ENCODE results near the gene LASP1. TPM values are rescaled to one million over a fixed set of nuclear protein-coding genes. Genes with fewer than 3 reads are reported as not detected.
A peak's percentile ranks its signal among the peaks of the same experiment; 100 is the strongest.

LASP1 gene
- total RNA-seq, 1 donor from 2014 or later: 29.4 TPM

GRCh38 chr17:38894276-38894675 lies 24.4 kb downstream of the LASP1 start:
- H3K9me3 ChIP-seq (replicated peaks): no peaks in the 10 kb centered on the region
- intact Hi-C loops (cut with micrococcal nuclease): no loop called here
- peaks cover 82% of the 10 kb centered on the region for H3K4me1 ChIP-seq
- H3K27me3 ChIP-seq (ENCODE audit: low read depth): no peaks in the 10 kb centered on the region
- H3K4me3 ChIP-seq: no peak overlapping the region
- DNase-seq: no peak
- TF ChIP-seq CTCF (IDR thresholded peaks at IDR 0.05; ENCODE audit: borderline replicate concordance): no peak
- H3K27ac ChIP-seq (replicated peaks): peak overlapping the region; percentile 86
- peaks cover 47% of the 10 kb centered on the region for H3K36me3 ChIP-seq

DNA sequence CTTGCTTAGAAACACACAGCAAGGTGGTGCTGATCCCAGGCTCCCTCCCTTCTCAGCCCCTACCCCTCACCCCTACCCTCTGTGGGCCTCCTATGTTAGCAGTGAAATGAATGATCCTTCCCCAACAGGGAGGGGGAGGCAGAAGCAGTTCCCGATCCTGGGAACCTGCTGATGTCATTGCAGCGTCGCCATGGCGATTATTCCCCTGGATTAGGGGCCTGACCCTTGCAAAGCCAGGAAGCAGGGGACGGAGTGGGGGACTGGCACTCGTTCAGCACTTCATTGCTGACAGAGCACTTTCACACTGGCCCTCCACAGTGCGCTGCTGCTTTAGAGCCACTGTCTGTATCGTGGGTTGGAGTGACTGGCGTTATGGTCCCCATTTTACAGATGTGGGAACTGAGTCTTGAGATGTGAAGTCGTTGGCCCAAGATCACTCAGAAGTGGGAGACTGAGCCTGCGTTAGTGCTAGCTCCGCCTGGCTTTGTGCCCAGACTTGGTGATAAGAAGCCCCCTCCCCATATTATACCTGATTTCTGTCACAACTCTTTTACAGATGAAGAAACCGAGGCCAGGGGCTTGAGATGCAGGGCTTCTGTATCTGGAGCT lies 26.6 kb downstream of the LASP1 start:
- Histone ChIP-seq H3K9me3 (replicated peaks) (no peaks in the 10 kb centered on the region), H3K4me1 (peaks cover 92% of the 10 kb centered on the region), H3K36me3 (peaks cover 29% of the 10 kb centered on the region), H3K27ac (replicated peaks) (peak overlapping the region; percentile 86), H3K27me3 (ENCODE audit: low read depth) (no peaks in the 10 kb centered on the region), H3K4me3 (no peak overlapping the region)
- no peak for TF ChIP-seq CTCF (IDR thresholded peaks at IDR 0.05; ENCODE audit: borderline replicate concordance)
- intact Hi-C loops (cut with micrococcal nuclease): no loop called here
- DNase-seq: no peak

DNA sequence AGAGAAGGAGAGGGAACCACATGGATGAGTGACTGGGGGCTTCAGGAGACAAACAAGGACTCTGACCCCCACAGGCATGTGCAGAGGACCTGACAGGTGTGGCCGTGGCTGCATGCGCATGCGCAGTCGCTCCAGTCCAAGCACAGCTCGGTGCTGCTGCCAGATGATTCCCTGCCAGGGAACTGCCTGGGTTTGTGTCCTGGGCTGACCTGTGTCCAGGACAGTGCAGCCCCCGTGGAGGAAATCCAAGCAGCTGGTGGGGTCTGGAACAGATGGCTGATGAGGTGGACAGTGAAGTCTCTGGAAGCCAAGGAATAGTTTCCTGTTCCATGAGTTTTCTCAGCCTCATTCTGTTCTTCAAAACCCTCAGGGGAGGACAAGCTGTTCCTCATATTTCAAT lies 27.3 kb downstream of the LASP1 start:
- peak overlapping the region; percentile 86 for H3K27ac ChIP-seq (replicated peaks)
- intact Hi-C loops (cut with micrococcal nuclease): no loop called here
- H3K4me3 ChIP-seq: peak overlapping the region; percentile 18
- H3K4me1 ChIP-seq: peaks cover 98% of the 10 kb centered on the region
- DNase-seq: peak; percentile 89
- H3K36me3 ChIP-seq: peaks cover 22% of the 10 kb centered on the region
- TF ChIP-seq CTCF (IDR thresholded peaks at IDR 0.05; ENCODE audit: borderline replicate concordance): no peak
- no peaks in the 10 kb centered on the region for H3K27me3 ChIP-seq (ENCODE audit: low read depth)
- H3K9me3 ChIP-seq (replicated peaks): no peaks in the 10 kb centered on the region

DNA sequence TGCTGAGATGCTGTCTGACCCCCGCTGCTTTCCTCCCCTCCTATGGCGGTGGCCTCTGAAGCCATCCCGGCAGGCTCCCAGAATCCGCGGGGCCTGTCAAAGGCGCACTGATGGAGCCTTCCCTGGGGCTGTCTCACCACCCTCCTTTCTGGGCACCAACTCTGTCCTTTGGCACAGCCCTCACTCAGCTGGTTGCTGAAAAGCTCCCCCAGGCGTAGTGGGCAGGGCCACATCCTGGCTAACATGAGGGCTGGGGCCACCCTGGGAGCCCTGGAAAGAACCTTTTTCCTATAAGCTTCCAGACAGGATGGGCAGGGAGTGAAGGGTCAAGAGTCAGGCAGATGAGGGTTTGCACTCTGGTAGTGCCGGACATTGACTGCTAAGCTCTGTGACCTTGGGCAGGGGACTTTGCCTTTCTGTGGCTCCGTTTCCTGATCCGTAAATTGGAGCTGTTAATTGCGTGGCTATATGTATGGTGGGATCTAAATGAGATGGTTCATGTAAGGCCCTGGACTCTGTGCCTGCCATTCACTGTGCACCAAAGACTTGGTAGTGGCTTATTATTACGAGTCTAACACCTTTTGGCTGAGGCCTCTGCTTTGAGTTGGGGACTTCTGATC lies 27.9 kb downstream of the LASP1 start:
- peak overlapping the region; percentile 18 for H3K4me3 ChIP-seq
- TF ChIP-seq CTCF (IDR thresholded peaks at IDR 0.05; ENCODE audit: borderline replicate concordance): no peak
- H3K27me3 ChIP-seq (ENCODE audit: low read depth): no peaks in the 10 kb centered on the region
- peaks cover 18% of the 10 kb centered on the region for H3K36me3 ChIP-seq
- peaks cover 98% of the 10 kb centered on the region for H3K4me1 ChIP-seq
- peak overlapping the region; percentile 86 for H3K27ac ChIP-seq (replicated peaks)
- intact Hi-C loops (cut with micrococcal nuclease): no loop called here
- no peak for DNase-seq
- H3K9me3 ChIP-seq (replicated peaks): no peaks in the 10 kb centered on the region

- H3K9me3 ChIP-seq (replicated peaks): no peaks in the 10 kb centered on the region
- H3K27ac ChIP-seq (replicated peaks): peak overlapping the region; percentile 86
- DNase-seq: no peak
- H3K27me3 ChIP-seq (ENCODE audit: low read depth): no peaks in the 10 kb centered on the region
- peaks cover 15% of the 10 kb centered on the region for H3K36me3 ChIP-seq
- peaks cover 98% of the 10 kb centered on the region for H3K4me1 ChIP-seq
- H3K4me3 ChIP-seq: peak overlapping the region; percentile 19
- intact Hi-C loops (cut with micrococcal nuclease): no loop called here
- no peak for TF ChIP-seq CTCF (IDR thresholded peaks at IDR 0.05; ENCODE audit: borderline replicate concordance)
Observed at GRCh38 chr17:38898291-38898679, 28.4 kb downstream of the LASP1 start.
